GM12875 (cell line): ENCODE results near the gene FTSJ3.
A peak's percentile ranks its signal among the peaks of the same experiment; 100 is the strongest.

Source experiments
- H3K4me3 ChIP-seq: one replicate; pipeline ENCODE4 v1.5.1; 2011; ENCODE audit warnings: low read depth, low read length, control low read depth
- TF ChIP-seq, protein P1 (sequence below): IDR thresholded peaks from 2 replicates; pipeline ENCODE4 v1.5.1; 2011; ENCODE audit warnings: low read depth, mild to moderate bottlenecking, control low read depth, inconsistent platforms, low read length, moderate library complexity, borderline replicate concordance; ENCODE audit not compliant: insufficient read depth

FTSJ3 gene

GRCh38 chr17:63840591-63841349 is 13.3 kb upstream of the FTSJ3 start:
- peak overlapping the region; percentile 55 for H3K4me3 ChIP-seq
- TF ChIP-seq, protein P1, sequence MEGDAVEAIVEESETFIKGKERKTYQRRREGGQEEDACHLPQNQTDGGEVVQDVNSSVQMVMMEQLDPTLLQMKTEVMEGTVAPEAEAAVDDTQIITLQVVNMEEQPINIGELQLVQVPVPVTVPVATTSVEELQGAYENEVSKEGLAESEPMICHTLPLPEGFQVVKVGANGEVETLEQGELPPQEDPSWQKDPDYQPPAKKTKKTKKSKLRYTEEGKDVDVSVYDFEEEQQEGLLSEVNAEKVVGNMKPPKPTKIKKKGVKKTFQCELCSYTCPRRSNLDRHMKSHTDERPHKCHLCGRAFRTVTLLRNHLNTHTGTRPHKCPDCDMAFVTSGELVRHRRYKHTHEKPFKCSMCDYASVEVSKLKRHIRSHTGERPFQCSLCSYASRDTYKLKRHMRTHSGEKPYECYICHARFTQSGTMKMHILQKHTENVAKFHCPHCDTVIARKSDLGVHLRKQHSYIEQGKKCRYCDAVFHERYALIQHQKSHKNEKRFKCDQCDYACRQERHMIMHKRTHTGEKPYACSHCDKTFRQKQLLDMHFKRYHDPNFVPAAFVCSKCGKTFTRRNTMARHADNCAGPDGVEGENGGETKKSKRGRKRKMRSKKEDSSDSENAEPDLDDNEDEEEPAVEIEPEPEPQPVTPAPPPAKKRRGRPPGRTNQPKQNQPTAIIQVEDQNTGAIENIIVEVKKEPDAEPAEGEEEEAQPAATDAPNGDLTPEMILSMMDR, result no peak

GRCh38 chr17:63838631-63839171 is 11.2 kb upstream of the FTSJ3 start:
- TF ChIP-seq, protein P1, result no peak
- H3K4me3 ChIP-seq, result no peak overlapping the region

DNA sequence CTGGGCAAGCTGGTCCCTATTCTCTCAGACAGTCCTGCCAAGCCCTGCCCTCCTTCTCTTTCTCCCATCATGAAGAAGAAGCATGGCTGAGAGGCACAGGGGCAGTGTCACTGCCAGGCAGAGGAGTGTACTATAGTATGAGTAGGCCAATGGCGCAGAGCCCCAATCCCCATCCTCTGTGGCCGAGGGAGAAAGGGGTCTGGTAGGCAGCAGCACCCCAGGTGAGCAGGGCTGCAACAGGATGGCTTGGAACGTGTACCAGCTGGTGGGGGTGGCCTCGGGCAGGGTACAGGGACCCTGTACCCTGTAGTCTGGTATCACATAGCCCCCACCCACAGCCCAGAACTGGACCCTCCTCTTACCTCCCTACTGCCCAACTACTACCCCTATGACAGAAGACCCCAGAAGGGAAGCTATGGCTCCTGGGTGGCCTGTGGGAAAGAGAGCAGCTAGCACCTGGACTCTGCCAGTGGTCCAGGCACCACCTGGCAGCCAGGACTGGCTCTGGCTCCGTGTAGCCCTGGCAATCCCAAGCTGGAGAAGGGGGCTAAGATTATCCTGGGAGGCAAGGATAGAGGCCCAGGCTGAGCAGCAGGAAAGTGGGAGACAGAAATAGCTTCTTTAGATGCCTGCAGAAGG is 10.6 kb upstream of the FTSJ3 start:
- TF ChIP-seq, protein P1, result no peak
- H3K4me3 ChIP-seq, result no peak overlapping the region

GRCh38 chr17:63837480-63837879 is 10.0 kb upstream of the FTSJ3 start:
- TF ChIP-seq, protein P1, result no peak

GRCh38 chr17:63836811-63837210 is 9.3 kb upstream of the FTSJ3 start:
- H3K4me3 ChIP-seq, result no peak overlapping the region
- TF ChIP-seq, protein P1, result no peak

More at GRCh38 chr17:63837480-63837879, 10.0 kb upstream of the FTSJ3 start:
- no peak overlapping the region for H3K4me3 ChIP-seq

DNA sequence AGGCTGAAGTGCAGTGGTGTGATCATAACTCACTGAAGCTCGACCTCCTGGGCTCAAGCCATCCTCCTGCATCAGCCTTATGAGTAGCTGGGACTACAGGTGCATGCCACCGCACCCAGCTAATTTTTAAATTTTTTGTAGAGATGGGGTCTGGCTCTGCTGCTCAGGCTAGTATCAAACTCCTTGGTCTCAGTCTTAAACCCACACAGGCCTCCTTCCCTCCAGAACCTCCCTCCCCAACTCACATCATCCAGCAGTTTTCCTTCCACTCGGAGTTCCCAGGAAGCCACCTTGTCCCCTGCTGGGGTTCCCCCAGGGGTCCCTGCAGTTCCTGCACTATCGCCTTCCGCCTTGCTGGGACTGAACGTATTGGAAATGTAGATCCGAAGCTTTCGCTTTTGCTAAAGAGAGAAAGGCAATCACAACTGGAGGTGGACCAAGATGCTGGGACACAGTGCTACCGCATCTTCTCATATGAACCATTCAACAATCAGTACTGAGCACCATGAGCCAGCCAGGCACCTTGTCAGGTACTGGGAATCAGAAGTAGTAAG is 7.8 kb upstream of the FTSJ3 start:
- no peak overlapping the region for H3K4me3 ChIP-seq
- TF ChIP-seq, protein P1, result no peak
